Left hindlimb (tissue), 1 donor: ENCODE measurements around the gene TFCP2L1.
"Not testable (repeated sequence)": the region's sequence is repeated elsewhere in the genome, so short reads cannot be mapped to it uniquely, and the experiment has no call there.

Experiments
- DNase-seq: peaks from one replicate; pipeline ENCODE4 v3.0.0-alpha.2; 2018

Gene TFCP2L1

GRCh38 chr2:121295911-121296650, 11.1 kb upstream of the TFCP2L1 start:
- DNase-seq, result no peak

DNA sequence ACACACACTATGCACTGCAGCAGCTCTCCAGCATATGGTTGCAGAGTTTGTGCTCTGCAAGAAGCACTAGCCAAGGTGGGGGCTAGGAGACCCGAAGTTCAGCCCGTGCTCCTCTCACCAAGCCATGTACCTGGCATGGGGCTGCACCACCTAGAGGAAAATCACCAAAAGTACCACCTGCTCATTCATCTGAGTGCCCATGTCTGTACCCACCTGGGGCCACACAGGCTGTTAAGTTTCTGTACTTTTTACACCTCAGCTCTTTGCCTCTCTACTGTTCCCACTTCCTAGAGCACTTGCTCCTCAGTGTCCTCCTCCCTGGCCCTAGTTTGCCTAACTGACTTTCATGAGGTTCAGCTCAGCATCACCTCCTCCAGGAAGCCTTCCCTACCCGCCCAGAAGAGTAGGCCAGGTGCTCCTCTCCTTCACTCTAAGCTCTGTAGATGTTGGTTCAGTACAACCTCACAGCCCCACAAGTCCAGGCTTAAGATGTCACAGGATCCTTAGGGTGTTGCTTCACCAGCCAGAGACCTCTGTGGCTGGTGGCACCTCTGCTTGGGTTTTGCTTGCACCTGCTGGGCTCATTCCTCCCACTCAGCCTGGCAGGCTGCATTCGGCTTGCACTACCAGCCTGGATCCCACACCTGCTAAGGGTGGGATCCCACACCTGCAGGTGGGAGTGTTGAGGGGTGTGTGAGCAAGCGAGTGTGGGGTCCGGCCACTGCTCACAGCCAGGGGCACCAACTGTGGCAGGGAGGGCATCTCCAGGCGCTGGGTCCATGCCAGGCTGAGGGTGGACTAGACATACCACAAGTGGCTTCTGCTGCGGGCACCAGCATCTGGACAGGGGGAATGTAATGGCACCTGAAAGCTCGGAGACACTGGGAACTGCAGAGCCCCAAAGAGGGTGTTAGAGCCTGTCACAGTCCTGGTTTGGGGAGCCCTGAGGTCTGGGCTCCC, 10.2 kb upstream of the TFCP2L1 start:
- no peak for DNase-seq

DNA sequence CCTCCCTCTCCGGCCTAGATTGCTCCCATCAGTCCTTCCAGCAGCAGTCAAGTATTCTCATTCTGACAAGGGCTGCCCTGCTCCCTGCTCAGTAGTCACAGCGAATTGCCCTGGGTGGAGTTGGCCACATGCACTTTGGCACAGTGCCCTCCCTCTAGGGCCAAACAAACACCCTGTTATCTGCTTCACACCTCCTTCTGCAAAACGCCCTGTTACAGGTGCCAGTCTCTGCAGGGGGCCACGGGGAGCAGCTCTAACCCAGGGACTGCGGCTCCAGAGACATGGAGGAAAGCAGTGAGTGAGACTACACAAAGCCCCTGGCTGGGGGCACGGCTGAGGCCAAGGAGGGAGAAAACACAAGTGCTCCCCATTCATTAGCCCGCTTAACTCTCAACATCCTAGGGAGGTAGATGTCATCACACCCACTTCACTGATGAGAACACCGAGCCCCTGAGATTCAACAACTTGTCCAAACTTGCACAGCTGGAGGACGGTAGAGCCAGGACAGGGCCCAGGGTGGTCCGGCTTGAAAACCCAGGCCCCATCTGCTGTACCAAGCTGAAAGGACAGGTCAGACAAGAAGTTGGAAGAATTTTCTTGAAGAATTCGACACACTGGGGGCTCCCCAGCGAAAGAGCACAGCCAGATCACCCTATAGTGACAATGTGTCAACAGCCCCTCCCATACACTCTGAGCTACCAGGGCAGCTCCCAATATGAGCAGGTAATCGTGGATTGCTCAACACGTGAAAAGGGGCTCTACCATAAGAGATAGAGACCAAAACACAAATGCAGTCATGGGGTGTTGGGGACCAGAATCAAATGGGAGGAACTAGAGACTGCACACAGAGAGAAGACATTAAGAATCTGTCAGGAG, 8.7 kb upstream of the TFCP2L1 start:
- DNase-seq, result no peak

GRCh38 chr2:121291251-121291580, 6.2 kb upstream of the TFCP2L1 start:
- no peak for DNase-seq

GRCh38 chr2:121289271-121289670, 4.3 kb upstream of the TFCP2L1 start:
- DNase-seq, result no peak

GRCh38 chr2:121288454-121289231, 3.6 kb upstream of the TFCP2L1 start:
- DNase-seq, result no peak

DNA sequence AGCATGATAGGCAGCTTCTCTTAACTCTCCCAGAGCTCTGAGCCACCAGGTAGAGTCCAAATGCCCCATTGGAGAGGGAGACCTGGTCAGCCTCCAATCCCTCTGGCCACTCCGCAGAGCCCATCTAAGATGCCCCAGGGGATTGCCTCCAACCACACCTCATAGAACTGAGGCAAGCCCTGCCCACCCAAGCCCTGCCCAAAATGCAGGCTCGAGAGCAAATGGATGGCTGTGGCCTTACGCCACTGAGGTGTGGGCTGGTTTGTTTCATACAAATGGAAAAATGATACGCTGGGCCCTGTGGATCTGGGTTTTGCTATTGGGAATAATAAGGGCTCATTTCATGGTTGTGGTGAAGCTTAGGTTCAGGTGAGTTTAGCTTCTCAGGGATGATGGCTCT, 3.0 kb upstream of the TFCP2L1 start:
- DNase-seq, result no peak

GRCh38 chr2:121287146-121287798, 2.3 kb upstream of the TFCP2L1 start:
- no peak for DNase-seq

GRCh38 chr2:121286506-121286905, 1.5 kb upstream of the TFCP2L1 start:
- DNase-seq, result no peak

DNA sequence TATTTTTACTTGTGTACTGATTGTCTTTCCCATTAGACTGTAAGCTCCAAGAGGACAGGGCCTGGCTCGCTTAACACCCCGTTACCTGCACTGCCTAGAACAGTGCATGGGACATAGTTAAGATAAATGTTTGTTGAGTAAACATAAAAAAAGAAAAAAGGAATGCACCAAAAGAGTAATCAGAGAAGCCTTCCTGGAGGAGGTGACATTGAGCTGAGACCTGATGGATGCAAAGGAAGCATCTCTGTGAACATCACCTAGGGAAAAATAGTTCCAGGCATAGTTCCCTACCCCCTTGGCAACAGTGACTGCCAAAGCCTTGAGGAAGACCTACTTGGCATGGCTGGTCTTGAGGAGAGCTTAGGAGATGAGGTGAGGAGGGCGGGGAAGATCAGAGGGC, 924 bp upstream of the TFCP2L1 start:
- no peak for DNase-seq

DNA sequence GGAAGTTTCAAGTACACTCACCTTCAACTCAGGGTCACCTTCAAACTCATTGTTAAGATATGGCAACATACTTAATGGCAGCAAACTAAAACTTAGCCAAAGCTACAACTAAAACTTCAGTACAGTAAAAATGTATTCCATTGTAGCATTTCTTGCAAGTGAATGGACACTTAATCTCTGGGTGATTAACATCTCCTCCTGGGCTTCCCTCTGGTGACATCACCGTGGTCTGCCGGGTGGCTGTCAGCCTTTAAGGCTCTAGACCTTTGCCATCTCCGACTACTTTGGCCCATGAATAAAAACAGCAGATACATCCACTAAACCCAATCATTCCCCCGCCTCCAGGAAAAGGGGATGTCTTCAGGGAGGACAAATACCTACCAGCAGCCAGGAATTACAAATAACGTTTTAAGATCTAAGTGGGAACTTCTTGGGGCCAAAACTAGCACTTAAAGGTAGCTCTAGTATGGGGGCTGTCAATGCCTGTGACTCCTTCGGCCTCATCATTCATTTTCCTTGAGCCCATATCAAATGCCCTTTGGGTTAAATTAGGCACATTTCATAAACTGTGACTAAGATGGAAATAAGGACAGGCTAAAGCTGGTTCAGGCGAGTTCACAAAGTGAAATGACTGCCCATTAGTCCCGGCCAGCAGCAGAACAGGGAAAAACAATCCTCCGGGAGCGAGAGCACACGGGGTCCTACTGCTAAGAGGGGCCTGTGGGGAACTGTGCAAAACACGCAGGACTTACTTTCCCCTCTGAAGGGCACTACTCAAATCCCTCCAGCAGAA, 1.1 kb downstream of the TFCP2L1 start:
- DNase-seq, result no peak

GRCh38 chr2:121282800-121283385, 2.1 kb downstream of the TFCP2L1 start:
- DNase-seq, result no peak

- no peak for DNase-seq
These were observed 3.3 kb downstream of the TFCP2L1 start for GRCh38 chr2:121281694-121282093.

DNA sequence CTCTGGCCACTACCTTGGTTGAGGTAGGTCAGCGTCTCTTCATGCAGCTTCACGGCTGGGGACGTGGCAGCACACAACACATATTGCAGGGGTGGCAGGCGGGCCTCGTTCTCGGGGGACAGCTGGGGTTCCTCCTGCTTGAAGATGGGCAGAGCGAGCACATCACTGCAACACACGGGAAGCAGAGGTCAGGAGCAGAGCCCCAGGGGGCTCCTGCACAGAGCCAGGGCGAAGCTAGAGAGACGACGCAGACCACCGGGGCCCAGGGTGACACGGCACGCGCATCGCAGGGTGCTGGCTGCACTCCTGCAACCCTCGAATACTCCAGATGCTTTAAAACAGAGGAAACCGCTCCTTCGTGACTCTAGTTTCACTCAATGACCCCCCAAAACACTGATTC, 3.9 kb downstream of the TFCP2L1 start:
- no peak for DNase-seq

DNA sequence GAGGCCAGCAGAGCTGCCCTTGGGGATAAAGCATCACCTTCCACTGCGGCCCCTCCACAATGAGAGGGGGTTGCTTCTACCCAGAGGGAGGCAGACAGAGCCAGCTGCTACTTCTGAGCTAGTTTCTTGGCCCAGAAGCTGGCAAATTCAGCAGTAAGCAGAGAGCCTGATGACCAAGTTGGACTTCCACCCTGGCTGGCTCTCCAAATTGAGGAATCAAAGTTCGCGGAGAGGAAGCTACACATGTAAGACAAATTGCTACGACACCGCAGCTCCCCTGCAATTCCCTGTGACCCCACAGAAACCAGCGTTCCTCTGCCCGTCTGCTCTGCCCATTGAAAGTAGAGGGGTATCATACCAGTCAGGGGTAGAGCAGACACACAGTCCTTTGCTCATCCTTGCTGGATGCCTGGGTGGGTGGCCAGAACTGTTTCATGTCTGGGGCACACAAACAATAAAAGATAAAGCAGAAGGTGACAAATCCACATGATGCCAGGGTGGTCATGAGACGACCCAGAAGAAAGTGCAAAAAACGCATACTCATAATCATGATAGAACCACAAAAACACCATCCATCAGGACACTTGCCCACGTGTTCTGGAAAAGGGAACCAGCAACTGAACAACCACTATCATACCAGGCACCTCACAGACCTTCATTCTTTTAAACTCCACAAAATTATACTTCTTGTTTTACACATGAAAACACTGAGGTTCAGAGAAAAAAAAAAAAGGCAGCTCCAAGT, 5.4 kb downstream of the TFCP2L1 start:
- DNase-seq, result no peak

DNA sequence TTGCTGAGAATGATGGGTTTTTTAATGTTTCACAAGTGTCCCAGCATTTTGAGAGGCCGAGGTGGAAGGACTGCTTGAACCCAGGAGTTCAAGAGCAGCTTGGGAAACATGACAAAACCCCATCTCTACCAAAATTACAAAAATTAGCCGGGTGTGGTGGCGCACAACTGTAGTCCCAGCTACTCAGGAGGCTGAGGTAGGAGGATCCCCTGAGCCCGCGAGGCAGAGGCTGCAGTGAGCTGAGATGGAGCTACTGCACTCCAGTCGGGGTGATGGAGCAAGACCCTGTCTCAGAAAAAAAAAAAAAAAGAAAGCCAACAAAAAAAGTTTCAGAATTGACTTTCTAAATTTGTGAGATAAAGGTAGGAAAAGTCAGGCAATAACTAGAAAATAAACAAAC, 8.7 kb downstream of the TFCP2L1 start:
- DNase-seq, result no peak

- no peak for DNase-seq
These were observed 11.9 kb downstream of the TFCP2L1 start for GRCh38 chr2:121273116-121273515.

GRCh38 chr2:121272596-121272995, 12.4 kb downstream of the TFCP2L1 start:
- no peak for DNase-seq

DNA sequence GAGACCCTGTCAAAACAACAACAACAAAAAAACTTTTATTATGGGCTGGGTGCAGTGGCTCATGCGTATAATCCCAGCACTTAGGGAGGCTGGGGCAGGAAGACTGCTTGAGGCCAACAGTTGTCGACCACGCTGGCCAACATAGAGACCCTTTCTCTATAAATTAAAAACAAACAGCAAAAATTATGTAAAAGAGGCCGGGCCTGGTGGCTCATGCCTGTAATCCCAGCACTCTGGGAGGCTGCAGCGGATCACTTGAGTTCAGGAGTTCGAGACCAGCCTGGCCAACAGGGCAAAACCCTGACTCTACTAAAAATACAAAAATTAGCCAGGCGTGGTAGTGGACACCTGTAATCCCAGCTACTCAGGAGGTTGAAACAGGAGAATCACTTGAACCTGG, 15.6 kb downstream of the TFCP2L1 start:
- not testable (repeated sequence) for DNase-seq
